ENCODE results near the gene CCDC188.

CCDC188 gene

GRCh38 chr22:20125201-20126174, 25.4 kb downstream of the CCDC188 start:
- Histone ChIP-seq H3K9ac (ENCODE audit: low read length) (no peak overlapping the region), H2AFZ (ENCODE audit: low read length) (no peak overlapping the region), H3K4me3 (ENCODE audit: low read depth, low read length, poor library complexity, severe bottlenecking) (no peak overlapping the region), H3K4me2 (ENCODE audit: low read length) (no peak overlapping the region), H3K4me1 (ENCODE audit: insufficient read depth, low read length, severe bottlenecking) (peaks cover under 1% of the 10 kb centered on the region), H3K27ac (ENCODE audit: low read depth, low read length, poor library complexity, severe bottlenecking) (no peak overlapping the region), H3K79me2 (ENCODE audit: insufficient read depth, low read length) (peaks cover 12% of the 10 kb centered on the region), H3K9me2 (ENCODE audit: low read depth, low read length) (no peaks in the 10 kb centered on the region), H3K27me3 (ENCODE audit: insufficient read depth, low read length) (no peaks in the 10 kb centered on the region), H4K20me1 (ENCODE audit: insufficient read depth, low read length) (no peaks in the 10 kb centered on the region), H3K36me3 (ENCODE audit: insufficient read depth, low read length) (peaks cover 74% of the 10 kb centered on the region), H3F3A (ENCODE audit: insufficient read depth, low read length) (no peaks in the 10 kb centered on the region; the same call in 1 of the 2 replicates), H3K9me3 (ENCODE audit: low read length) (no peaks in the 10 kb centered on the region)
- TF ChIP-seq EZH2 (IDR thresholded peaks at IDR 0.05; ENCODE audit: borderline replicate concordance, low read length) (no peak), CTCF (IDR thresholded peaks at IDR 0.05; ENCODE audit: low read length) (no peak)

- no peak overlapping the region for H3K9ac ChIP-seq (ENCODE audit: low read length)
Measured at GRCh38 chr22:20124083-20124787, 26.6 kb downstream of the CCDC188 start.

More at GRCh38 chr22:20124083-20124787, 26.6 kb downstream of the CCDC188 start:
- Histone ChIP-seq H3K9me3 (ENCODE audit: low read length) (no peaks in the 10 kb centered on the region), H3F3A (ENCODE audit: insufficient read depth, low read length) (no peaks in the 10 kb centered on the region; the same call in 1 of the 2 replicates), H4K20me1 (ENCODE audit: insufficient read depth, low read length) (no peaks in the 10 kb centered on the region), H3K36me3 (ENCODE audit: insufficient read depth, low read length) (peaks cover 87% of the 10 kb centered on the region), H3K79me2 (ENCODE audit: insufficient read depth, low read length) (peaks cover 24% of the 10 kb centered on the region), H3K27me3 (ENCODE audit: insufficient read depth, low read length) (no peaks in the 10 kb centered on the region), H3K9me2 (ENCODE audit: low read depth, low read length) (no peaks in the 10 kb centered on the region), H3K27ac (ENCODE audit: low read depth, low read length, poor library complexity, severe bottlenecking) (no peak overlapping the region), H3K4me2 (ENCODE audit: low read length) (no peak overlapping the region), H2AFZ (ENCODE audit: low read length) (no peak overlapping the region), H3K4me1 (ENCODE audit: insufficient read depth, low read length, severe bottlenecking) (peaks cover 11% of the 10 kb centered on the region), H3K4me3 (ENCODE audit: low read depth, low read length, poor library complexity, severe bottlenecking) (no peak overlapping the region)
- TF ChIP-seq CTCF (IDR thresholded peaks at IDR 0.05; ENCODE audit: low read length): no peak

All from OCI-LY1 (cell line).